T-helper 2 cell treated with Interferon-gamma antibody and Interleukin-4, amounts not matched to agents 5 μg/mL and 100 μg/mL, for 36 hours (primary cell): Measurements from ENCODE around the gene BRCA2.
"Not testable (repeated sequence)": the region's sequence is repeated elsewhere in the genome, so short reads cannot be mapped to it uniquely, and the experiment has no call there.

Source experiments
- DNase-seq: peaks from one replicate; pipeline ENCODE4 v3.0.0; 2021; ENCODE audit warnings: low spot score
- H3K27ac Mint-ChIP-seq: one replicate; pipeline ENCODE4 v1.8.0; 2021; ENCODE audit warnings: mild to moderate bottlenecking, mixed read lengths
- H3K27me3 Mint-ChIP-seq: one replicate; pipeline ENCODE4 v1.8.0; 2021; ENCODE audit warnings: low read depth, mixed read lengths
- H3K36me3 Mint-ChIP-seq: one replicate; pipeline ENCODE4 v1.8.0; 2021; ENCODE audit warnings: low read depth, mixed read lengths
- H3K4me1 Mint-ChIP-seq: one replicate; pipeline ENCODE4 v1.8.0; 2021; ENCODE audit warnings: low read depth, mixed read lengths
- H3K4me3 Mint-ChIP-seq: one replicate; pipeline ENCODE4 v1.8.0; 2022; ENCODE audit warnings: mild to moderate bottlenecking, moderate library complexity, mixed read lengths
- H3K9me3 Mint-ChIP-seq: one replicate; pipeline ENCODE4 v1.8.0; 2021; ENCODE audit warnings: mixed read lengths

BRCA2 gene

GRCh38 chr13:32320528-32320927 is 5.2 kb downstream of the BRCA2 start:
- no peak for DNase-seq
- Mint-ChIP-seq H3K27me3 (no peaks in the 10 kb centered on the region), H3K9me3 (no peaks in the 10 kb centered on the region), H3K36me3 (peaks cover 45% of the 10 kb centered on the region), H3K4me1 (peaks cover 28% of the 10 kb centered on the region), H3K4me3 (no peak overlapping the region), H3K27ac (no peak overlapping the region)

- no peaks in the 10 kb centered on the region for H3K27me3 Mint-ChIP-seq
- H3K4me1 Mint-ChIP-seq: peaks cover 22% of the 10 kb centered on the region
- peaks cover 53% of the 10 kb centered on the region for H3K36me3 Mint-ChIP-seq
- no peak overlapping the region for H3K4me3 Mint-ChIP-seq
- H3K9me3 Mint-ChIP-seq: no peaks in the 10 kb centered on the region
- DNase-seq: no peak
- no peak overlapping the region for H3K27ac Mint-ChIP-seq
These were observed 8.6 kb downstream of the BRCA2 start for GRCh38 chr13:32323912-32324311.

DNA sequence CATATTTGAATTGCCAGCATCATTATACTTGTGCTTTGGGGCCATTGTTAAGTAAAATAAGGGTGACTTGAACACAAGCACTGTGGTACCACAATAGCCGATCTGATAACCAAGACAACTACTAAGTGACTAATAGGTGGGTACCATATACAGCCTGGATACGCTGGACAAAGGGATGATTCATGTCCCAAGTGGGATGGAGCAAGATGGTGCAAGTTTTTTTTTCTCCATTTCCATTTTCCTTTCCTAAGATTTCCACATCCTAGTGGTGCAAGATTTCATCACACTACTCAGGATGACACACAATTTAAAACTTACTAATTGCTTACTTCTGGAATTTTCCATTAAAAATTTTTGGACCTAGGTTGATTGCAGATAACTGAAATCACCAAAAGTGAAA is 15.1 kb downstream of the BRCA2 start:
- no peaks in the 10 kb centered on the region for H3K27me3 Mint-ChIP-seq
- peaks cover 59% of the 10 kb centered on the region for H3K36me3 Mint-ChIP-seq
- H3K4me1 Mint-ChIP-seq: peaks cover 5% of the 10 kb centered on the region
- no peak for DNase-seq
- no peak overlapping the region for H3K4me3 Mint-ChIP-seq
- no peak overlapping the region for H3K27ac Mint-ChIP-seq
- H3K9me3 Mint-ChIP-seq: peaks cover 12% of the 10 kb centered on the region

DNA sequence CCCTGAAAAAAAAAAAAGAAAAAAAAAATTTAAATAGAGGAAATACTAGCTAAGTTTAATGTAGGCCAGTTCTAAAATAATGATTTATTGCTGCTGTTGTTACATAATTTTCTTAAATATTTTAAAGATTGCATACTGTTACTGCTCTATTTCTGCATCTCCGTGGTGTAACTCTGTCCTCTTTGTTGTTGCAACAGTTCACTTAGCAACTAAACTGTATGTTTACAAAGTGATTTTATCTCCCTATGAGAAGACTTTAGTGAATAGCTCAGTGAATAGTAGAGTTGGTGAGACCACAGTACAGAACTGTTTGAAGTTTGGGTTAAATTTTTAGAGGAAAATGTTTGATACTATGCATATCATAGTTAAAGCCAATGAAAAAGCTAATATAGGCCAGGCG is 19.4 kb downstream of the BRCA2 start:
- Mint-ChIP-seq H3K27ac (no peak overlapping the region), H3K27me3 (no peaks in the 10 kb centered on the region), H3K4me3 (no peak overlapping the region), H3K4me1 (peaks cover 5% of the 10 kb centered on the region), H3K9me3 (peaks cover 44% of the 10 kb centered on the region), H3K36me3 (peaks cover 88% of the 10 kb centered on the region)
- no peak for DNase-seq

DNA sequence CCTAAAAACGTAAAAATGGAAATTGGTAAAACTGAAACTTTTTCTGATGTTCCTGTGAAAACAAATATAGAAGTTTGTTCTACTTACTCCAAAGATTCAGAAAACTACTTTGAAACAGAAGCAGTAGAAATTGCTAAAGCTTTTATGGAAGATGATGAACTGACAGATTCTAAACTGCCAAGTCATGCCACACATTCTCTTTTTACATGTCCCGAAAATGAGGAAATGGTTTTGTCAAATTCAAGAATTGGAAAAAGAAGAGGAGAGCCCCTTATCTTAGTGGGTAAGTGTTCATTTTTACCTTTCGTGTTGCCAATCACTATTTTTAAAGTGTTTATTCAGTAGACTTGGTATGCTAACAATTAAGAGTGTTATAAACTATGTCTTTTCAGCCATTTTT is 25.6 kb downstream of the BRCA2 start:
- H3K9me3 Mint-ChIP-seq: peaks cover 48% of the 10 kb centered on the region
- DNase-seq: no peak
- no peaks in the 10 kb centered on the region for H3K27me3 Mint-ChIP-seq
- H3K4me3 Mint-ChIP-seq: no peak overlapping the region
- no peak overlapping the region for H3K27ac Mint-ChIP-seq
- peaks cover 49% of the 10 kb centered on the region for H3K36me3 Mint-ChIP-seq
- H3K4me1 Mint-ChIP-seq: peaks cover 6% of the 10 kb centered on the region

DNA sequence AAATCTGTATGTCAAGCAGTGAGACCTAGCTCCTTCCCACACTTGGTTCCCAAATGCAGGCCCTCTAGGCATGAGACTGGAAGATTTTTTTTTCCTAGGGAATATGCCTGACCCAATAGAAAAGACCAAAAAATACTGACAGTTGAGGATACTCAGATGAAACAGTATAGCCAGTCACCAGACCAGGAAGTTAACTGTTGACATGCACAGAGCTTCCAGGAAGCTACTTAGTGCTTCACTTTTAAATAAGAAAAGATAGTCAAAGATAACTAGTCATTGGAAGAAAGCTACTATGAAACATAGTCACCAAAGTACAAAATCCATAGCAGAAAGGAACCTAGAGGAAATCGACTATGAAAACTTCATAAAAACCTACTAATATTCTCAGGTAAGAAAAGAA is 32.3 kb downstream of the BRCA2 start:
- Mint-ChIP-seq H3K4me3 (peak overlapping the region; percentile 13), H3K4me1 (peaks cover 25% of the 10 kb centered on the region), H3K9me3 (peaks cover 8% of the 10 kb centered on the region), H3K27ac (peak overlapping the region; percentile 68), H3K27me3 (no peaks in the 10 kb centered on the region), H3K36me3 (peaks cover 38% of the 10 kb centered on the region)
- DNase-seq: no peak

DNA sequence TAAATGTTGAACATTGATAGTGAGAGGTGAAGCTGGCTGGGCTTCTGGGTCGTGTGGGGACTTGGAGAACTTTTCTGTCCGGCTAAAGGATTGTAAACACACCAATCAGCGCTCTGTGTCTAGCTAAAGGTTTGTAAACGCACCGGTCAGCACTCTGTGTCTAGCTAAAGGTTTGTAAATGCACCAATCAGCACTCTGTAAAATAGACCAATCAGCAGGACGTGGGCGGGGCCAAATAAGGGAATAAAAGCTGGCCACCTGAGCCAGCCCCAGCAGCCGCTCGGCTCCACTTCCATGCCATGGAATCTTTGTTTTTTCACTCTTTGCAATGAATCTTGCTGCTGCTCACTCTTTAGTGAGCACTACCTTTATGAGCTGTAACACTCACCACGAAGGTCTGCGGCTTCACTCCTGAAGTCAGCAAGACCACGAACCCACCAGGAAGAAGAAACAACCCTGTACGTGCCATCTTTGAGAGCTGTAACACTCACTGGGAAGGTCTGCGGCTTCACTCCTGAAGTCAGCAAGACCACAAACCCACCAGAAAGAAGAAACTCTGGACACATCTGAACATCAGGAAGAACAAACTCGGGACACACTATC is 35.6 kb downstream of the BRCA2 start:
- not testable (repeated sequence) for H3K27me3 Mint-ChIP-seq, DNase-seq, H3K9me3 Mint-ChIP-seq
- H3K36me3 Mint-ChIP-seq: peaks cover 37% of the 10 kb centered on the region
- H3K4me1 Mint-ChIP-seq: peaks cover 20% of the 10 kb centered on the region
- peak overlapping the region; percentile 3 for H3K27ac Mint-ChIP-seq
- peak overlapping the region; percentile 4 for H3K4me3 Mint-ChIP-seq

DNA sequence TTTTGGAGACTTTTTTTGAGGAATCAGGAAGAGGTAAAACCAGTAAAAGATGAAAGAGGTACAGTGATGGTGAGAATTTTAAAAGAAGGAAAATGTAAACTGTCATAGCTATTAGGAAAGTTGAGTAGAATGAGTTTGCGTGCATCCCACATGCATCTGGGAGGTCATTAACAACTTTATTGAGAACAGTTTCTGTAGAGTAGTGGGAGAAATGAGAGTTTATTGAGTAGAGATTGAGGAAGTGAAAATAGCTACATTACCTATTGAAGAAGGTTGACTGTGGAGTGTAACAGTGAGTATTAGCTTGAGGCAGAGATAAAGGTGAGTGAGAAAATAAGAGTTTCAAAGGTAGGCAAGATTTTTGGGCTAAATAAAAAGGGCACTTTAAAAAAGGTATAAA is 38.7 kb downstream of the BRCA2 start:
- DNase-seq: no peak
- Mint-ChIP-seq H3K36me3 (peaks cover 30% of the 10 kb centered on the region), H3K27me3 (no peaks in the 10 kb centered on the region), H3K27ac (no peak overlapping the region), H3K4me1 (peaks cover 4% of the 10 kb centered on the region), H3K9me3 (peaks cover 3% of the 10 kb centered on the region), H3K4me3 (no peak overlapping the region)

GRCh38 chr13:32355935-32356334 is 40.6 kb downstream of the BRCA2 start:
- H3K9me3 Mint-ChIP-seq, DNase-seq, H3K27ac Mint-ChIP-seq, H3K4me1 Mint-ChIP-seq, H3K4me3 Mint-ChIP-seq, H3K27me3 Mint-ChIP-seq: not testable (repeated sequence)
- peaks cover 24% of the 10 kb centered on the region for H3K36me3 Mint-ChIP-seq

- no peaks in the 10 kb centered on the region for H3K27me3 Mint-ChIP-seq
These were observed 47.3 kb downstream of the BRCA2 start for GRCh38 chr13:32362574-32362973.

DNA sequence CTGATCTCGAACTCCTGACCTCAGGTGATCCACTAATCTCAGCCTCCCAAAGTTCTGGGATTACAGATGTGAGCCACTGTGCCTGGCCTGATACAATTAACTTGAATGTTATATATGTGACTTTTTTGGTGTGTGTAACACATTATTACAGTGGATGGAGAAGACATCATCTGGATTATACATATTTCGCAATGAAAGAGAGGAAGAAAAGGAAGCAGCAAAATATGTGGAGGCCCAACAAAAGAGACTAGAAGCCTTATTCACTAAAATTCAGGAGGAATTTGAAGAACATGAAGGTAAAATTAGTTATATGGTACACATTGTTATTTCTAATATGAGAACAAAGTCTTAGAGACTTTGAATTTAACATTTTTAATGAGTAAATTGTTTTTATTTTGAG is 55.5 kb downstream of the BRCA2 start:
- DNase-seq: no peak
- Mint-ChIP-seq H3K27me3 (no peaks in the 10 kb centered on the region), H3K4me1 (peaks cover 5% of the 10 kb centered on the region), H3K27ac (no peak overlapping the region), H3K9me3 (peaks cover 16% of the 10 kb centered on the region), H3K4me3 (no peak overlapping the region), H3K36me3 (peaks cover 54% of the 10 kb centered on the region)

More at GRCh38 chr13:32362574-32362973, 47.3 kb downstream of the BRCA2 start:
- H3K27ac Mint-ChIP-seq: no peak overlapping the region
- H3K4me1 Mint-ChIP-seq: peaks cover 7% of the 10 kb centered on the region
- peaks cover 37% of the 10 kb centered on the region for H3K36me3 Mint-ChIP-seq
- H3K9me3 Mint-ChIP-seq: no peaks in the 10 kb centered on the region
- no peak for DNase-seq
- no peak overlapping the region for H3K4me3 Mint-ChIP-seq

DNA sequence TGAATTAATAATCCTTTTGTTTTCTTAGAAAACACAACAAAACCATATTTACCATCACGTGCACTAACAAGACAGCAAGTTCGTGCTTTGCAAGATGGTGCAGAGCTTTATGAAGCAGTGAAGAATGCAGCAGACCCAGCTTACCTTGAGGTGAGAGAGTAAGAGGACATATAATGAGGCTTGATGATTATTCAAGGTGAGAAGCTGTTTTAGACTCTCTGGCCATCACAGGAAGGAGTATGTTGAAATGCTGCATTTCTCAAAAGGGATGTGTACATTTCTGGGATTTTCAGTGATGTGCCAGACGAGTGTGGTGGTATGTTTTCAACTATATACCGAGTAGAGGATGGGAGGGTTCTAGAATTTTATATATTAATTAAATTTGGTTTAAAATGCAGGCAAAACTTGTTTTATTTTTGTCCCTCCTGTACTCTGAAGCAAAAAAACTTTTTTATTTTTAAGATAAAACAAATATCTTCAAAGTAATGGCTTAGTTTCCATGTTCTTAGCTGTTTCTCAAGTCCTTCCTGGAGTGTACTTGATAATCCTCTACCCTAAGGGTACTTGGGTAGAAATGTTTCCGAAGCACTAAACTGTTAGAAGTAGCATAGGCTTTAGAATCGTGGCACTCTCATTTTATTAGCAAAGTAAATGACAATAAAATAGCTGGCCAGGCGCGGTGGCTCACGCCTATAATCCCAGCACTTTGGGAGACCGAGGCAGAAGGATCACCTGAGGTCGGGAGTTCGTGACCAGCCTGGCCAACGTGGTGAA is 61.5 kb downstream of the BRCA2 start:
- Mint-ChIP-seq H3K9me3 (peaks cover 16% of the 10 kb centered on the region), H3K4me1 (no peaks in the 10 kb centered on the region), H3K36me3 (peaks cover 44% of the 10 kb centered on the region), H3K4me3 (no peak overlapping the region), H3K27me3 (no peaks in the 10 kb centered on the region), H3K27ac (no peak overlapping the region)
- no peak for DNase-seq

- Mint-ChIP-seq H3K36me3 (peaks cover 34% of the 10 kb centered on the region), H3K9me3 (peaks cover 10% of the 10 kb centered on the region), H3K27ac (no peak overlapping the region), H3K4me3 (no peak overlapping the region), H3K4me1 (no peaks in the 10 kb centered on the region), H3K27me3 (no peaks in the 10 kb centered on the region)
- no peak for DNase-seq
These were observed 62.7 kb downstream of the BRCA2 start for GRCh38 chr13:32378012-32378411.

DNA sequence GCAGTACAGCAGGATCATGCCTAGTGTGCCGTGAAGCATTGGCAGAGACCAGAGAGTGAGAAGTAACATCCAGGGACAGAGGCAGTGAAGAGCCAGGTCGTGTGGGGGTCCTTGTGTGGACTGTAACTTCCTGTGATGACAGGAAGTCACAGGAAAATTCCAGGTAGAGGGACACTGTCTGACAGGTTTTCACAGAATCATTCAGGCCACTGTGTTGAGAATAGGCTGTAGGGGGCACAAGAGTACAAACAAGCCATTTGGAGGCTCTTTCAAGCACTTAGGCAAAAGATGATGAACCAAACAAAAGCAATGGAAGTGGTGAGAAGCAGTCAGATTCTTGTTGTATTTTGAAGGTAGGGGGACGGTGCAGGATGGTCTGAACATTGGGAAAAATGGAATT is 66.2 kb downstream of the BRCA2 start:
- Mint-ChIP-seq H3K36me3 (peaks cover 12% of the 10 kb centered on the region), H3K27ac (no peak overlapping the region), H3K4me3 (no peak overlapping the region), H3K9me3 (no peaks in the 10 kb centered on the region), H3K4me1 (peaks cover 2% of the 10 kb centered on the region), H3K27me3 (no peaks in the 10 kb centered on the region)
- DNase-seq: no peak
